Type B pancreatic cell (in vitro differentiated cells): Measurements from ENCODE around the gene IARS2. TPM values are rescaled to one million over a fixed set of nuclear protein-coding genes. Genes with fewer than 3 reads are reported as not detected.

Experiments used
- DNase-seq: peaks from one replicate; pipeline ENCODE4 v3.0.0; 2021; ENCODE audit warnings: mixed read lengths; ENCODE audit not compliant: unreplicated experiment; ENCODE audit errors: extremely low spot score
- H3K27ac Mint-ChIP-seq: 2 replicates; pipeline ENCODE4 v1.8.0; 2021; ENCODE audit warnings: mild to moderate bottlenecking, mixed read lengths
- H3K27me3 Mint-ChIP-seq: 2 replicates; pipeline ENCODE4 v1.8.0; 2021; ENCODE audit warnings: mixed read lengths
- H3K36me3 Mint-ChIP-seq: 2 replicates; pipeline ENCODE4 v1.8.0; 2021; ENCODE audit warnings: mixed read lengths
- H3K4me1 Mint-ChIP-seq: one replicate; pipeline ENCODE4 v1.8.0; 2021; ENCODE audit warnings: mixed read lengths; ENCODE audit not compliant: unreplicated experiment
- H3K4me3 Mint-ChIP-seq: 2 replicates; pipeline ENCODE4 v1.8.0; 2021; ENCODE audit warnings: mild to moderate bottlenecking, mixed read lengths
- H3K9me3 Mint-ChIP-seq: 2 replicates; pipeline ENCODE4 v1.8.0; 2021; ENCODE audit warnings: mixed read lengths
- total RNA-seq: library from RNA; stranded (reverse); gene quantifications from 2 replicates; pipeline ENCODE4 v1.2.1, GENCODE V29; 2021; ENCODE audit warnings: low replicate concordance
- TF ChIP-seq, protein P1 (sequence below): fragments of 200-600 bp; sonication (generic); conservative IDR thresholded peaks from 2 replicates; pipeline ENCODE4 v1.5.0; 2021; ENCODE audit warnings: antibody characterized with exemption, mild to moderate bottlenecking

The IARS2 gene
- total RNA-seq, 1 donor from 2014 or later, result 66.3 TPM

DNA sequence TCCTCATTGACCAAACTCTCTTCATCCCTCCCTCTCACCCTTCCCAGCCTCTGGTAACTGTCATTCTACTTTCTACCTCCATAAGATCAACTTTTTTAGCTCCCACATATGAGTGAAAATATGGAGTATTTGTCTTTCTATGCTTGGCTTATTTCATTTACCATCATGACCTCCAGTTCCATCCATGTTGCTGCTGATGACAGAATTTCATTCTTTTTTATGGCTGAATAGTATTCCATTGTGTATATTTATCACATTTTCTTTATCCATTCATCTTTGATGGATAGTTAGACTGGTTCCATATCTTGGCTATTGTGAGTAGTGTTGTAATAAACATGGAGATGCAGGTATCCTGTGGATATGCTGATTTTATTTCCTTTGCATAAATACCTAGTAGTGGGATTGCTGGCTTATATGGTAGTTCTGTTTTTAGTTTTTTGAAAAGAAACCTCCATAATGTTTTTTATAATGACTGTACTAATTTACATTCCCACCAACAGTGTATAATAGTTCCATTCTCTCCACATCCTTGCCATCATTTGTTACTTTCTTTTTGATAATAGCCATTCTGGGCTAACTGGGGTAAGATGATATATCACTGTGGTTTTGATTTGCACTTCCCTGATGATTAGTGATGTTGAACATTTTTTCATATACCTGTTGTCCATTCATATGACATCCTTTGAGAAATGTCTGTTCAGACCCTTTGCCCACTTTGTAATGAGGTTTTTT is 35.7 kb downstream of the IARS2 start:
- H3K4me1 Mint-ChIP-seq, result no peaks in the 10 kb centered on the region
- H3K27ac Mint-ChIP-seq, result no peak overlapping the region
- H3K9me3 Mint-ChIP-seq, result no peaks in the 10 kb centered on the region
- no peaks in the 10 kb centered on the region for H3K27me3 Mint-ChIP-seq
- no peak for DNase-seq
- H3K36me3 Mint-ChIP-seq, result peaks cover 44% of the 10 kb centered on the region
- no peak overlapping the region for H3K4me3 Mint-ChIP-seq
- TF ChIP-seq, protein P1, sequence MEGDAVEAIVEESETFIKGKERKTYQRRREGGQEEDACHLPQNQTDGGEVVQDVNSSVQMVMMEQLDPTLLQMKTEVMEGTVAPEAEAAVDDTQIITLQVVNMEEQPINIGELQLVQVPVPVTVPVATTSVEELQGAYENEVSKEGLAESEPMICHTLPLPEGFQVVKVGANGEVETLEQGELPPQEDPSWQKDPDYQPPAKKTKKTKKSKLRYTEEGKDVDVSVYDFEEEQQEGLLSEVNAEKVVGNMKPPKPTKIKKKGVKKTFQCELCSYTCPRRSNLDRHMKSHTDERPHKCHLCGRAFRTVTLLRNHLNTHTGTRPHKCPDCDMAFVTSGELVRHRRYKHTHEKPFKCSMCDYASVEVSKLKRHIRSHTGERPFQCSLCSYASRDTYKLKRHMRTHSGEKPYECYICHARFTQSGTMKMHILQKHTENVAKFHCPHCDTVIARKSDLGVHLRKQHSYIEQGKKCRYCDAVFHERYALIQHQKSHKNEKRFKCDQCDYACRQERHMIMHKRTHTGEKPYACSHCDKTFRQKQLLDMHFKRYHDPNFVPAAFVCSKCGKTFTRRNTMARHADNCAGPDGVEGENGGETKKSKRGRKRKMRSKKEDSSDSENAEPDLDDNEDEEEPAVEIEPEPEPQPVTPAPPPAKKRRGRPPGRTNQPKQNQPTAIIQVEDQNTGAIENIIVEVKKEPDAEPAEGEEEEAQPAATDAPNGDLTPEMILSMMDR, result no peak

DNA sequence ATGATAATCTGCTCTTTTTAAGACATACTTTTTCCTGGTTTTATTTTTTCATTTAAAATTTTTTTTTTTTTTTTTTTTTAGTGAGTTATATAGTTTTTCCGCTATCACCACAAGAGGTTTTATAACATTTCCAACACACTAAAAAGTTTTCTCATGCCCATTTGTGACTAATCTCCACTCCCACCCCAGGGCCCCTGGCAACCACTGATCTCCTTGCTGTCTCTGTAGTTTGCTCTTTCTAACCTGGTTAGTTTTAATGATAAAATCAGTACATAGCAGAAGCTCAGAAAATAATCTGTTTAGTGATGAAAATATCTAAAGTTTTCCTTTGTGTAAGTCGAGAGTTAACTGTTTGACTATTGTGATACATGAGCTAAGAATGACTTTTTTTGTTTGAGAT is 41.8 kb downstream of the IARS2 start:
- DNase-seq, result no peak
- Mint-ChIP-seq H3K4me1 (no peaks in the 10 kb centered on the region), H3K36me3 (peaks cover 40% of the 10 kb centered on the region), H3K9me3 (no peaks in the 10 kb centered on the region), H3K27ac (no peak overlapping the region), H3K4me3 (no peak overlapping the region), H3K27me3 (no peaks in the 10 kb centered on the region)
- TF ChIP-seq, protein P1, result no peak

DNA sequence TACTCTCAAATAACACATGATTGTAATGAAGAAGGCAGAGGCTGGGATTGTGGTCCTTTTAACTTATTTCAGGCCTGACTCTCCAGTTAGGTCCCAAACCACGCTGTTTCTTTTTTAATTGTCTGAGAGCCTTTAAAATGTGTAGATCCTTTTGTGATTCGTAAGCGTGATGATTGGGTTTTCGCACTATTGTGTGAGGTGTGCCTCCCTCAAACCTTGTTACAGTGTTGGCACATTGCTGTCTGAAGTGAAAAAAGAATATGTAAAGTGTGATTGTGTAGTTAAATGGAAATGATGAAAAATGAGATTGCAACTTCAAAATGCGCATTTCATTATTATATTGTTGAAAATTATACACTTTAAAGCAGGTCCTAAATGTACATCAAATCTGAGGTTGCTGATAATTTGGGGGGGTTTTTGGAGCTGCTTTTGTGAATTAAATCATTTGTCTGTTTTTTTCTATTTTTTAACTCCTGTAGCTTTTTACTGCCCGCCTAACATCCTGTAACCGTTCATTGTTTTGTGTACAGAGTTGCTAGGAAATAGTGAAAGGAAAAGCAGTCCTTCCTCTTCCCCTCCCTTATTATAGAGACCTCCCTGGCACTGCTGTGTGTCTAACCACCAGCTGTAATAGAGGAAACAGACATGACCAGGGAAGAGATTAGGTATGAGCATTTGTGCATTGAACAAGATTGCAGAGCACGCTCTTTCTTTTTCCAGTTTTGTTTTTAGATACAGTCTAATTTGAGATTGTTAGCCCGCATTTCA is 43.3 kb downstream of the IARS2 start:
- no peaks in the 10 kb centered on the region for H3K27me3 Mint-ChIP-seq
- no peak overlapping the region for H3K27ac Mint-ChIP-seq
- TF ChIP-seq, protein P1, result no peak
- H3K4me3 Mint-ChIP-seq, result no peak overlapping the region
- peaks cover 48% of the 10 kb centered on the region for H3K36me3 Mint-ChIP-seq
- DNase-seq, result no peak
- no peaks in the 10 kb centered on the region for H3K9me3 Mint-ChIP-seq
- H3K4me1 Mint-ChIP-seq, result no peaks in the 10 kb centered on the region

DNA sequence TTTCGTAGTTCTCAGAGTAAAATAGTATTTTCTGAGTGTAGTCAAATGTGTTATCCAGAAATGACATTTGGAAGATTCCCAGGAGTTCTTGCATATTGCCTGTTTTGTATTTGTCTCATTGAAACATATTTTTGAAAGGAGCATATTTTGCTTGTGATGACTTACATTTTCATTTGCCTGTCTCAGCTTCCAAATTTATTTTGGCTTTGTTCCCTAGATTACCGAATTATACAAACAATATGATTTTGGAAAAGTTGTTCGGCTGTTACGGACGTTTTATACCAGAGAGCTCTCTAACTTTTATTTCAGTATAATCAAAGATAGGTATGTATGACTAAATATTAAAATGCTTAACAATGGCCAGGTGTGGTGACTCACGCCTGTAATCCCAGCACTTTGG is 46.0 kb downstream of the IARS2 start:
- TF ChIP-seq, protein P1, result no peak
- H3K4me1 Mint-ChIP-seq, result no peaks in the 10 kb centered on the region
- H3K27ac Mint-ChIP-seq, result no peak overlapping the region
- no peak overlapping the region for H3K4me3 Mint-ChIP-seq
- no peaks in the 10 kb centered on the region for H3K27me3 Mint-ChIP-seq
- no peaks in the 10 kb centered on the region for H3K9me3 Mint-ChIP-seq
- H3K36me3 Mint-ChIP-seq, result peaks cover 38% of the 10 kb centered on the region
- no peak for DNase-seq

DNA sequence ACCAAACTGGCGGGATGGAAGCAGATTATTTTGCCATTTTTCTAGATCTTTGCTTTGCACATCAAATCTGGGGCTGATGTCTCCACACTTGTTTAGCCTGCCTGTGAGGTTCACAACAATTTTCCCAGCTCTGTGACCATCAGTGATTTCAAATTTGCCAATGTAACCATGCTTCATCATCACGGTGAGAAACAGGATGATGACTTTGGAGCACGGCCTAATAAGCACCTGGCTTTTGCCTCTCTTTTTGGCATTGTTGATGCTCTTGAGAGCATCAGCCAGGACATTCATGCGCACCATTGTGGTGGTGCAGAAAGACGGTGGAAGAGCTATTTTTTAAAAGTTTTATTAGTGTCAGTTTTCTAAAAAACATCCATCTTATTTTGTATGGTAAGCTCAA is 50.1 kb downstream of the IARS2 start:
- H3K27me3 Mint-ChIP-seq, result no peaks in the 10 kb centered on the region
- H3K27ac Mint-ChIP-seq, result no peak overlapping the region
- no peak for DNase-seq
- TF ChIP-seq, protein P1, result no peak
- H3K9me3 Mint-ChIP-seq, result no peaks in the 10 kb centered on the region
- H3K4me3 Mint-ChIP-seq, result no peak overlapping the region
- no peaks in the 10 kb centered on the region for H3K4me1 Mint-ChIP-seq
- H3K36me3 Mint-ChIP-seq, result peaks cover 38% of the 10 kb centered on the region
